ENCODE measurements around the gene PTX3.

- TF ChIP-seq USF1 (IDR thresholded peaks at IDR 0.05; ENCODE audit: borderline replicate concordance, extremely low read length, insufficient read depth, low read depth, low read length) (no peak), ETV6 (conservative IDR thresholded peaks at IDR 0.05 in 1 of 2, IDR thresholded peaks at IDR 0.05 in 1 of 2; ENCODE audit: borderline replicate concordance in 1 of 2, low read depth in 1 of 2) (no peak), CTCF (IDR thresholded peaks at IDR 0.05 in 2 of 3, conservative IDR thresholded peaks at IDR 0.05 in 1 of 3; ENCODE audit: control insufficient read depth in 2 of 3, extremely low read depth in 1 of 3, insufficient read depth in 1 of 3, low read depth in 3 of 3, low read length in 3 of 3) (no peak), POLR2AphosphoS5 (IDR thresholded peaks at IDR 0.05; ENCODE audit: low read length) (no peak)
These were observed 51.5 kb downstream of the PTX3 start for GRCh38 chr3:157488144-157488543.
